GM18519 (cell line): Measurements from ENCODE around the gene C10orf67.
"Not testable (repeated sequence)": the region's sequence is repeated elsewhere in the genome, so short reads cannot be mapped to it uniquely, and the experiment has no call there.

ENCODE experiments used
- ATAC-seq: cut with Tn5 transposase; IDR thresholded peaks from one replicate; pipeline ENCODE4 v1.9.1; 2021; ENCODE audit warnings: mild to moderate bottlenecking, moderate library complexity; ENCODE audit not compliant: unreplicated experiment, low FRiP score

Gene C10orf67

GRCh38 chr10:23281044-23281433 lies 63.6 kb downstream of the C10orf67 start:
- no peak for ATAC-seq

GRCh38 chr10:23280419-23281043 lies 64.1 kb downstream of the C10orf67 start:
- ATAC-seq, result no peak

GRCh38 chr10:23275355-23275754 lies 69.2 kb downstream of the C10orf67 start:
- ATAC-seq, result no peak

GRCh38 chr10:23274179-23274578 lies 70.4 kb downstream of the C10orf67 start:
- not testable (repeated sequence) for ATAC-seq

- ATAC-seq, result no peak
Observed at GRCh38 chr10:23270531-23270930, 74.1 kb downstream of the C10orf67 start.

GRCh38 chr10:23263441-23264164 lies 81.0 kb downstream of the C10orf67 start:
- no peak for ATAC-seq

- no peak for ATAC-seq
Observed at GRCh38 chr10:23262928-23263327, 81.7 kb downstream of the C10orf67 start.

GRCh38 chr10:23258516-23258915 lies 86.1 kb downstream of the C10orf67 start:
- ATAC-seq, result no peak

- ATAC-seq, result no peak
Observed at GRCh38 chr10:23253780-23254179, 90.8 kb downstream of the C10orf67 start.

GRCh38 chr10:23252859-23253258 lies 91.7 kb downstream of the C10orf67 start:
- not testable (repeated sequence) for ATAC-seq

GRCh38 chr10:23241779-23242178 lies 102.8 kb downstream of the C10orf67 start:
- not testable (repeated sequence) for ATAC-seq

GRCh38 chr10:23238015-23238414 lies 106.6 kb downstream of the C10orf67 start:
- no peak for ATAC-seq

- no peak for ATAC-seq
Observed at GRCh38 chr10:23230582-23230981, 114.0 kb downstream of the C10orf67 start.

- no peak for ATAC-seq
Observed at GRCh38 chr10:23217471-23217870, 127.1 kb downstream of the C10orf67 start.

GRCh38 chr10:23205972-23206642 lies 138.5 kb downstream of the C10orf67 start:
- no peak for ATAC-seq

GRCh38 chr10:23204773-23205172 lies 139.8 kb downstream of the C10orf67 start:
- ATAC-seq, result no peak

GRCh38 chr10:23203369-23204325 lies 140.9 kb downstream of the C10orf67 start:
- no peak for ATAC-seq

- no peak for ATAC-seq
Observed at GRCh38 chr10:23202779-23203178, 141.8 kb downstream of the C10orf67 start.

- no peak for ATAC-seq
Observed at GRCh38 chr10:23201837-23202236, 142.8 kb downstream of the C10orf67 start.

GRCh38 chr10:23200997-23201652 lies 143.5 kb downstream of the C10orf67 start:
- ATAC-seq, result no peak
